GM12865 (cell line): ENCODE data around the gene PCDHB13.
"Not testable (repeated sequence)": the region's sequence is repeated elsewhere in the genome, so short reads cannot be mapped to it uniquely, and the experiment has no call there.

Experiments used
- DNase-seq: peaks from one replicate; pipeline ENCODE4 v3.0.0; 2010; ENCODE audit warnings: low read depth
- H3K4me3 ChIP-seq: 2 replicates; pipeline ENCODE4 v1.5.1; 2011; ENCODE audit warnings: mild to moderate bottlenecking, low read depth, low read length, control low read depth
- CTCF ChIP-seq: IDR thresholded peaks from 2 replicates; pipeline ENCODE4 v1.5.1; 2011; ENCODE audit warnings: low read length, control low read depth, low read depth, inconsistent platforms; ENCODE audit not compliant: insufficient read depth; ENCODE audit errors: missing control alignments

PCDHB13 gene

GRCh38 chr5:141236516-141237313 is 23.0 kb downstream of the PCDHB13 start:
- TF ChIP-seq CTCF: no peak
- H3K4me3 ChIP-seq: no peak overlapping the region
- no peak for DNase-seq

- no peak for DNase-seq
- H3K4me3 ChIP-seq: no peak overlapping the region
- TF ChIP-seq CTCF: no peak
These were observed 27.8 kb downstream of the PCDHB13 start for GRCh38 chr5:141241496-141241895.

- no peak for TF ChIP-seq CTCF
- DNase-seq: no peak
- no peak within 1 kb of the TSS for H3K4me3 ChIP-seq
These were observed 31.6 kb downstream of the PCDHB13 start, which contains the start of gene PCDHB15 for GRCh38 chr5:141245250-141245717. PCDHB15 (plus strand) TSS chr5:141245395; CDS start chr5:141245579, 184 bp downstream.

- not testable (repeated sequence) for H3K4me3 ChIP-seq, DNase-seq
These were observed 33.3 kb downstream of the PCDHB13 start for GRCh38 chr5:141246971-141247370.

- not testable (repeated sequence) for DNase-seq, H3K4me3 ChIP-seq
These were observed 33.7 kb downstream of the PCDHB13 start for GRCh38 chr5:141247434-141247833.

- no peak for DNase-seq
- TF ChIP-seq CTCF: no peak
- H3K4me3 ChIP-seq: no peak overlapping the region
These were observed 36.9 kb downstream of the PCDHB13 start for GRCh38 chr5:141250576-141250975.

GRCh38 chr5:141258464-141258863 is 44.7 kb downstream of the PCDHB13 start:
- TF ChIP-seq CTCF: no peak
- H3K4me3 ChIP-seq: no peak overlapping the region

GRCh38 chr5:141258948-141259347 is 45.2 kb downstream of the PCDHB13 start:
- H3K4me3 ChIP-seq: no peak overlapping the region
- no peak for TF ChIP-seq CTCF
- no peak for DNase-seq

More at GRCh38 chr5:141258464-141258863, 44.7 kb downstream of the PCDHB13 start:
- no peak for DNase-seq
